B cell (primary cell): ENCODE data around the gene MDFIC2. TPM values are rescaled to one million over a fixed set of nuclear protein-coding genes. Genes with fewer than 3 reads are reported as not detected.

ENCODE experiments used
- ATAC-seq: fragments of 200-7000 bp; cut with Tn5 transposase; one replicate; pipeline ENCODE4 v1.10.0; 2021; ENCODE audit warnings: low read depth, mild to moderate bottlenecking, moderate number of reproducible peaks, moderate library complexity
- CTCF ChIA-PET: fragments of 350-600 bp; sonication (Branson Sonifier 250); formaldehyde crosslinking; loops from one replicate; lab custom pipeline; 2021; ENCODE audit warnings: antibody characterized with exemption, inconsistent platforms; lab: Charles Lee
- POLR2A ChIA-PET: fragments of 350-600 bp; sonication (Branson Sonifier 250); formaldehyde crosslinking; loops from one replicate; lab custom pipeline; 2021; ENCODE audit warnings: antibody characterized with exemption; lab: Charles Lee
- DNase-seq: peaks from one replicate; pipeline ENCODE4 v3.0.0; 2013
- H2AFZ ChIP-seq: 2 replicates; pipeline ENCODE4 v1.6.1; 2012; ENCODE audit warnings: mild to moderate bottlenecking, low read depth, low read length; ENCODE audit not compliant: insufficient read depth, poor library complexity, severe bottlenecking
- H3K27ac ChIP-seq, 2 donors: 1 replicate in 1 of 2; 2 replicates in 1 of 2; pipeline ENCODE4 v1.5.1; 2012 to 2013; ENCODE audit warnings: low read length in 2 of 2, mild to moderate bottlenecking in 2 of 2, moderate library complexity in 1 of 2
- H3K27me3 ChIP-seq, 4 experiments: fragments of 200-600 bp in 1 of 4; sonication (generic) in 1 of 4; replicated peaks in 1 of 4; 1 replicate in 2 of 4; 2 replicates in 2 of 4; pipeline versions ENCODE4 v1.6.1 to v1.7.0; 2013 to 2016; ENCODE audit warnings: low read length in 3 of 4, mild to moderate bottlenecking in 2 of 4, mixed read lengths in 1 of 4, moderate library complexity in 1 of 4; ENCODE audit not compliant: insufficient read depth in 4 of 4, control insufficient read depth in 3 of 4; ENCODE audit errors: control extremely low read depth in 1 of 4
- H3K36me3 ChIP-seq, 2 experiments: replicated peaks in 1 of 2; 1 replicate in 1 of 2; 2 replicates in 1 of 2; pipeline versions ENCODE4 v1.6.1 to v1.7.1; 2013; ENCODE audit warnings: low read length in 1 of 2; ENCODE audit not compliant: insufficient read depth in 2 of 2, control insufficient read depth in 1 of 2; ENCODE audit errors: control extremely low read depth in 1 of 2, extremely low read depth in 1 of 2
- H3K4me1 ChIP-seq, 2 donors: fragments of 200-600 bp in 1 of 2; sonication (generic) in 1 of 2; 1 replicate in 1 of 2; 2 replicates in 1 of 2; pipeline versions ENCODE4 v1.5.1 to v1.6.1; 2013 to 2017; ENCODE audit warnings: low read length in 2 of 2; ENCODE audit not compliant: control insufficient read depth in 2 of 2, insufficient read depth in 2 of 2
- H3K4me2 ChIP-seq: replicated peaks from 2 replicates; pipeline ENCODE3; 2012; ENCODE audit warnings: mild to moderate bottlenecking, low read depth, low read length; ENCODE audit not compliant: poor library complexity, severe bottlenecking
- H3K4me3 ChIP-seq, 5 experiments: fragments of 200-600 bp in 1 of 5; sonication (generic) in 1 of 5; 1 replicate in 3 of 5; 2 replicates in 2 of 5; pipeline versions ENCODE4 v1.5.1 to v1.7.0; 2011 to 2016; ENCODE audit warnings: low read length in 4 of 5, mild to moderate bottlenecking in 4 of 5, low read depth in 2 of 5, control low read depth in 1 of 5, moderate library complexity in 1 of 5; ENCODE audit not compliant: insufficient read depth in 1 of 5; ENCODE audit errors: control extremely low read depth in 1 of 5, extremely low read depth in 1 of 5
- H3K79me2 ChIP-seq: fragments of 200-600 bp; sonication (generic); one replicate; pipeline ENCODE4 v1.6.0; 2016; ENCODE audit warnings: low read length; ENCODE audit not compliant: control insufficient read depth, insufficient read depth
- H3K9ac ChIP-seq: fragments of 200-600 bp; sonication (generic); 2 replicates; pipeline ENCODE4 v1.6.1; 2017; ENCODE audit warnings: mild to moderate bottlenecking, low read length, moderate library complexity
- H3K9me3 ChIP-seq, 3 donors: one replicate each; pipeline versions ENCODE4 v1.6.1 to v1.7.1; 2013; ENCODE audit warnings: low read length in 2 of 3; ENCODE audit not compliant: control insufficient read depth in 2 of 3, insufficient read depth in 1 of 3; ENCODE audit errors: control extremely low read depth in 1 of 3
- H4K20me1 ChIP-seq: 2 replicates; pipeline ENCODE4 v1.6.0; 2012; ENCODE audit warnings: mild to moderate bottlenecking, low read length; ENCODE audit not compliant: insufficient read depth, control insufficient read depth, poor library complexity, severe bottlenecking
- H3K27ac Mint-ChIP-seq: one replicate; pipeline ENCODE4 v1.8.0; 2021; ENCODE audit warnings: mixed read lengths
- H3K27me3 Mint-ChIP-seq: one replicate; pipeline ENCODE4 v1.8.0; 2021; ENCODE audit warnings: mixed read lengths
- H3K4me1 Mint-ChIP-seq: one replicate; pipeline ENCODE4 v1.8.0; 2021; ENCODE audit warnings: mixed read lengths
- H3K4me3 Mint-ChIP-seq: one replicate; pipeline ENCODE4 v1.8.0; 2021; ENCODE audit warnings: mixed read lengths
- H3K9me3 Mint-ChIP-seq: one replicate; pipeline ENCODE4 v1.8.0; 2022; ENCODE audit warnings: mixed read lengths; ENCODE audit not compliant: insufficient read depth
- CTCF ChIP-seq: fragments of 200-600 bp; IDR thresholded peaks from one replicate; pipeline ENCODE4 v1.8.0; 2022; ENCODE audit warnings: antibody characterized with exemption, mild to moderate bottlenecking
- EZH2 ChIP-seq: IDR thresholded peaks from 2 replicates; pipeline ENCODE4 v1.6.1; 2012; ENCODE audit warnings: borderline replicate concordance, low read depth, mild to moderate bottlenecking, moderate library complexity, low read length; ENCODE audit not compliant: insufficient read depth, poor library complexity, severe bottlenecking
- WGBS: methylation state at CpG from one replicate; pipeline ENCODE4 v1.1.5; 2013; ENCODE audit warnings: missing lambda C conversion rate; ENCODE audit not compliant: insufficient coverage; 5-methylcytosine and 5-hydroxymethylcytosine counted together
- intact Hi-C: fragments of 100-400 bp; cut with micrococcal nuclease; formaldehyde crosslinking; loops from one replicate; pipeline ENCODE4 v1.10.0; 2022
- polyA plus RNA-seq: library from polyadenylated mRNA; depleted of rRNA; stranded (reverse); fragments of >200 nt; gene quantifications from 2 replicates; pipeline ENCODE4 v1.2.3, GENCODE V29; 2012
- total RNA-seq, 2 donors: library from RNA; stranded (reverse); fragments of 120-200 nt in 1 of 2; gene quantifications; 1 replicate in 1 of 2; 2 replicates in 1 of 2; pipeline versions ENCODE4 v1.2.3 to v1.2.4, GENCODE V29; 2013 to 2022

MDFIC2 gene
- total and polyA plus RNA-seq, 2 donors (not counting 1 experiment from before 2014, with no cell fraction given), result not detected

- intact Hi-C loops, result no loop called here
- no peak overlapping the region for H2AFZ ChIP-seq
- no peaks in the 10 kb centered on the region for H3K4me1 Mint-ChIP-seq
- no peak for TF ChIP-seq CTCF
- no peak for TF ChIP-seq EZH2
- no peak overlapping the region for H3K27ac Mint-ChIP-seq
- DNase-seq (no peak), ATAC-seq (no peak)
- no peaks in the 10 kb centered on the region for H3K4me1 ChIP-seq
- H3K79me2 ChIP-seq, result no peaks in the 10 kb centered on the region
- H3K4me2 ChIP-seq, result no peak overlapping the region
- H3K27me3 ChIP-seq, result peaks cover 0 to 2% (median 0%) of the 10 kb centered on the region in 4 experiments
- H3K4me3 Mint-ChIP-seq, result no peak overlapping the region
- 80% methylated on average over 2 of the region's 5 CpGs for WGBS
- no peak overlapping the region for H3K4me3 ChIP-seq
- no peak overlapping the region for H3K27ac ChIP-seq
- peaks cover 0 to 2% (median 0%) of the 10 kb centered on the region in 3 donors for H3K9me3 ChIP-seq
- H3K9ac ChIP-seq, result no peak overlapping the region
- no peaks in the 10 kb centered on the region for H3K9me3 Mint-ChIP-seq
- CTCF ChIA-PET, result no interaction called here
- no peaks in the 10 kb centered on the region for H3K36me3 ChIP-seq
- no peaks in the 10 kb centered on the region for H3K27me3 Mint-ChIP-seq
- POLR2A ChIA-PET, result no interaction called here
- H4K20me1 ChIP-seq, result no peaks in the 10 kb centered on the region
Measured at GRCh38 chr3:70233112-70233511, 79.3 kb downstream of the MDFIC2 start.

GRCh38 chr3:70231266-70231701, 81.2 kb downstream of the MDFIC2 start:
- H3K9me3 ChIP-seq, result peaks cover 0 to 2% (median 0%) of the 10 kb centered on the region in 3 donors
- no peak overlapping the region for H3K9ac ChIP-seq
- H2AFZ ChIP-seq, result no peak overlapping the region
- Mint-ChIP-seq H3K27ac (no peak overlapping the region), H3K9me3 (no peaks in the 10 kb centered on the region), H3K27me3 (no peaks in the 10 kb centered on the region), H3K4me1 (no peaks in the 10 kb centered on the region), H3K4me3 (no peak overlapping the region)
- intact Hi-C loops, result no loop called here
- H3K27ac ChIP-seq, result no peak overlapping the region
- H3K4me1 ChIP-seq, result no peaks in the 10 kb centered on the region
- no peaks in the 10 kb centered on the region for H3K36me3 ChIP-seq
- no peaks in the 10 kb centered on the region for H4K20me1 ChIP-seq
- 86% methylated on average over 12 of the region's 15 CpGs for WGBS
- peaks cover 0 to 2% (median 0%) of the 10 kb centered on the region in 4 experiments for H3K27me3 ChIP-seq
- ChIA-PET CTCF (no interaction called here), POLR2A (no interaction called here)
- H3K4me2 ChIP-seq, result no peak overlapping the region
- no peak for ATAC-seq
- H3K79me2 ChIP-seq, result no peaks in the 10 kb centered on the region
- H3K4me3 ChIP-seq, result no peak overlapping the region
- DNase-seq, result no peak
- TF ChIP-seq EZH2, result no peak
